CD4-positive, CD25-positive, alpha-beta regulatory T cell (primary cell): ENCODE results near the gene SRGAP3. TPM values are rescaled to one million over a fixed set of nuclear protein-coding genes. Genes with fewer than 3 reads are reported as not detected.

Experiments used
- ATAC-seq, 2 donors: fragments of 150-1000 bp; cut with Tn5 transposase; one replicate each; pipeline ENCODE4 v1.10.0; 2021; ENCODE audit warnings: low read depth in 2 of 2, moderate number of reproducible peaks in 2 of 2, moderate library complexity in 1 of 2
- DNase-seq, 3 donors: peaks; one replicate each; pipeline versions ENCODE4 v3.0.0 to v3.0.0-alpha.2; 2012 to 2022; ENCODE audit warnings: mixed read lengths in 1 of 3
- H3K27ac ChIP-seq: one replicate; pipeline ENCODE4 v1.7.0; 2013; ENCODE audit warnings: mild to moderate bottlenecking, low read length; ENCODE audit not compliant: insufficient read depth, poor library complexity, severe bottlenecking
- H3K27me3 ChIP-seq: one replicate; pipeline ENCODE4 v1.7.0; 2013; ENCODE audit warnings: low read length; ENCODE audit not compliant: control insufficient read depth, insufficient read depth
- H3K36me3 ChIP-seq: one replicate; pipeline ENCODE4 v1.7.0; 2013; ENCODE audit warnings: mild to moderate bottlenecking, low read length, moderate library complexity; ENCODE audit not compliant: control insufficient read depth, insufficient read depth
- H3K4me1 ChIP-seq: 2 replicates; pipeline ENCODE4 v1.7.0; 2013; ENCODE audit warnings: mild to moderate bottlenecking, low read length; ENCODE audit not compliant: insufficient read depth, control insufficient read depth, poor library complexity, severe bottlenecking
- H3K4me3 ChIP-seq: one replicate; pipeline ENCODE4 v1.7.0; 2013; ENCODE audit warnings: low read depth, mild to moderate bottlenecking, low read length, moderate library complexity
- H3K9me3 ChIP-seq, 2 experiments: 1 replicate in 1 of 2; 2 replicates in 1 of 2; pipeline ENCODE4 v1.7.0; 2013; ENCODE audit warnings: low read length in 2 of 2, mild to moderate bottlenecking in 1 of 2, moderate library complexity in 1 of 2; ENCODE audit not compliant: control insufficient read depth in 2 of 2
- H3K27ac Mint-ChIP-seq, 3 donors: one replicate each; pipeline ENCODE4 v1.8.0; 2020 to 2022; ENCODE audit warnings: mild to moderate bottlenecking in 3 of 3, mixed read lengths in 3 of 3, moderate library complexity in 2 of 3
- H3K27me3 Mint-ChIP-seq: one replicate; pipeline ENCODE4 v1.8.0; 2022; ENCODE audit warnings: mild to moderate bottlenecking, mixed read lengths
- H3K36me3 Mint-ChIP-seq: one replicate; pipeline ENCODE4 v1.8.0; 2020; ENCODE audit warnings: mixed read lengths
- H3K4me1 Mint-ChIP-seq, 4 donors: one replicate each; pipeline ENCODE4 v1.8.0; 2020 to 2022; ENCODE audit warnings: mixed read lengths in 4 of 4, mild to moderate bottlenecking in 1 of 4
- H3K4me3 Mint-ChIP-seq, 4 donors: one replicate each; pipeline ENCODE4 v1.8.0; 2020 to 2022; ENCODE audit warnings: mild to moderate bottlenecking in 4 of 4, mixed read lengths in 4 of 4, moderate library complexity in 3 of 4
- H3K9me3 Mint-ChIP-seq, 7 donors: one replicate each; pipeline ENCODE4 v1.8.0; 2020 to 2022; ENCODE audit warnings: mixed read lengths in 7 of 7, mild to moderate bottlenecking in 3 of 7, moderate library complexity in 2 of 7
- polyA plus RNA-seq, 4 donors: library from polyadenylated mRNA; unstranded; fragments of 300-500 nt; fragmentation: Illumina TruSeq; gene quantifications; one replicate each; pipeline ENCODE4 v1.2.3, GENCODE V29; 2021
- total RNA-seq: library from RNA; stranded (reverse); gene quantifications from one replicate; pipeline ENCODE4 v1.2.3, GENCODE V29; 2022

SRGAP3 gene
- total and polyA plus RNA-seq, 5 donors from 2014 or later, result 1.8 to 8.1 (median 2.8) TPM

DNA sequence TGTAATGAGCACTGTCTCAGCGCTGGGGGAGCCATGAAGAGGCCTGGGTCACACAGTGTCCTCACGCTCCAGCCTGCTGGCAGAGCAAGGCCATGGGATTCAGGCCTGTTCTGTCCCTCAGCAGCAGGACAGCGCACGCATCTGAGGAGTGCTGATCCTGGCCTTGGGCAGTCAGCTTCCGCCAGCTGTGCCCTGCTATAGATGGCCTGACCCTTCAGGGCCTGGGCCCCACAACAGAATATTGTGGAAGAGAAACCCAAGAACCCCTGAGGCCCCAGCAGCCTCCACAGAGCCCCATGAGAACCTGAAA, 78.6 kb downstream of the SRGAP3 start:
- peaks cover 39% of the 10 kb centered on the region for H3K4me1 ChIP-seq
- H3K4me3 ChIP-seq, result peak overlapping the region; percentile 65
- no peaks in the 10 kb centered on the region for H3K9me3 ChIP-seq
- Mint-ChIP-seq H3K9me3 (peaks cover 0 to 1% (median 0%) of the 10 kb centered on the region in 7 donors), H3K4me3 (peak overlapping the region in 1 of 4 donors; percentile 77), H3K27me3 (no peaks in the 10 kb centered on the region), H3K27ac (peak overlapping the region; percentile 72 to 93 (median 80)), H3K36me3 (no peaks in the 10 kb centered on the region), H3K4me1 (peaks cover 4 to 38% (median 21%) of the 10 kb centered on the region in 4 donors)
- H3K36me3 ChIP-seq, result no peaks in the 10 kb centered on the region
- DNase-seq (no peak), ATAC-seq (no peak)
- no peaks in the 10 kb centered on the region for H3K27me3 ChIP-seq
- peak overlapping the region; percentile 16 for H3K27ac ChIP-seq

DNA sequence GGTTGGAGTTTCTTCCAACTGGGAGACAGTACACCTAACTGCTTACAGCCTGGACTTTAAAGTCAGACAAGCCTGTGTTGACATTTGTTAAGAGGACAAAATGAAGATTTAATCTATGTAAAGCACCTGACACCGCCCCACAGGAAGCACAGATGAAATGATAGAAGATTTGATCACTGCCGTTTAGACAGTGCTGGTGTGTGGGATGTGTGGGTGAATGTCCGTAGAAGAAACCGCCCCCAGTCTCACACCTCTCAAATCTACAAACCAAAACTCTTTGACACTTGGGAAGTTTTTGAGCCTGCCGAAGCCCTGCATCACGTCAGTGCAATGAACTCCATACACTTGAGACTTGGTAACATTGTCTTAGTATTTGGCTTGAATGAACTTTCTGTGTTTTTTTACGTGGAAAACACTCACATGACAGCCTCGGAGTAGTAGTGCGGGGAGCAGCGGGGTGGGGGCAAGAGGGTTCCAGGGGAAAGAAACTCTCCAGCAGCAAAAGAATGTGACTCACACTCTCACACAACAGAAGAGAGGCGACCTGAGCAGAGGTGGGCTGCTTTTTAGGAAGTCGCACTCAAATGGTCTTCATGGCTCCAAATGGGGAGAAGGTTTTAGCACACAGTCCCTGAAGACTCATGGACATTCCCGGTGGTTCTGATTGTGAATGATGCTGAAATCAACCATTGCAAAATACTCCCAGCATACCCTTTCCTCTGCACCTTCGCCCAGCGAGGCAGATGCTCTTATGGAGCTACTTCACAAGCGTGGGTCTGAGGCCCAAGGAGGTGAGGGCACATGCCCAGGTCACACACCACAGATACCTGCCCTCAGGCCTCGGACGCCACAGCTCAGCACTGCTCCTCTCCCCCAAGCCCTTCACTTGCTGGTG, 79.2 kb downstream of the SRGAP3 start:
- peaks cover 0 to 1% (median 0%) of the 10 kb centered on the region in 7 donors for H3K9me3 Mint-ChIP-seq
- peak overlapping the region in 3 of 4 donors; percentile 77 to 85 (median 80) for H3K4me3 Mint-ChIP-seq
- H3K36me3 Mint-ChIP-seq, result no peaks in the 10 kb centered on the region
- H3K27ac Mint-ChIP-seq, result peak overlapping the region; percentile 72 to 93 (median 83)
- Histone ChIP-seq H3K9me3 (no peaks in the 10 kb centered on the region), H3K27ac (peak overlapping the region; percentile 55), H3K4me3 (peak overlapping the region; percentile 65), H3K27me3 (no peaks in the 10 kb centered on the region), H3K36me3 (no peaks in the 10 kb centered on the region), H3K4me1 (peaks cover 39% of the 10 kb centered on the region)
- H3K27me3 Mint-ChIP-seq, result no peaks in the 10 kb centered on the region
- ATAC-seq (peak; percentile 38 to 44), DNase-seq (peak in 2 of 3 donors; percentile 10 to 68)
- peaks cover 4 to 38% (median 21%) of the 10 kb centered on the region in 4 donors for H3K4me1 Mint-ChIP-seq

DNA sequence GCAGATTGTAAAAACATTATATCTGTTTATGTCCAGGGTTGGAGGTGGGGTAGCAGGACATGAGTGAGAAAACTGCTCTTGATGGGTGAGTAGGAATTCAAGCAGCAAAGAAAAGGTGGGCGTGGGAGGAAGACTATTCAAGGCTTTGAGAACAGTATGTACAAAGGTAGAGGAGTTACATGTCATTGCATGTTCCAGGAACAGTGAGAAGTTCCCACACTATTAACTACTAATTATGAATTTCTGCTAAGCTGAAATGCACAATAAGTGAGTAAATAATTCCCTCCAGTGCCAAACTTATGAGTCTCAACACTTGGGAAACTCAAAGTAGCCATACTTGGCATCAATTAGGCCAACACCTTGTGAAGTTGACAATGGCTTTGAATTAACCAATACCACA, 80.1 kb downstream of the SRGAP3 start:
- DNase-seq, result no peak
- Histone ChIP-seq H3K27me3 (no peaks in the 10 kb centered on the region), H3K4me3 (peak overlapping the region; percentile 65), H3K4me1 (peaks cover 39% of the 10 kb centered on the region), H3K36me3 (no peaks in the 10 kb centered on the region), H3K9me3 (no peaks in the 10 kb centered on the region), H3K27ac (peak overlapping the region; percentile 55)
- Mint-ChIP-seq H3K27me3 (no peaks in the 10 kb centered on the region), H3K36me3 (no peaks in the 10 kb centered on the region), H3K4me1 (peaks cover 4 to 38% (median 20%) of the 10 kb centered on the region in 4 donors), H3K9me3 (peaks cover 0 to 1% (median 0%) of the 10 kb centered on the region in 7 donors), H3K27ac (peak overlapping the region; percentile 72 to 93 (median 83)), H3K4me3 (peak overlapping the region in 3 of 4 donors; percentile 48 to 85 (median 80))
- ATAC-seq, result no peak

DNA sequence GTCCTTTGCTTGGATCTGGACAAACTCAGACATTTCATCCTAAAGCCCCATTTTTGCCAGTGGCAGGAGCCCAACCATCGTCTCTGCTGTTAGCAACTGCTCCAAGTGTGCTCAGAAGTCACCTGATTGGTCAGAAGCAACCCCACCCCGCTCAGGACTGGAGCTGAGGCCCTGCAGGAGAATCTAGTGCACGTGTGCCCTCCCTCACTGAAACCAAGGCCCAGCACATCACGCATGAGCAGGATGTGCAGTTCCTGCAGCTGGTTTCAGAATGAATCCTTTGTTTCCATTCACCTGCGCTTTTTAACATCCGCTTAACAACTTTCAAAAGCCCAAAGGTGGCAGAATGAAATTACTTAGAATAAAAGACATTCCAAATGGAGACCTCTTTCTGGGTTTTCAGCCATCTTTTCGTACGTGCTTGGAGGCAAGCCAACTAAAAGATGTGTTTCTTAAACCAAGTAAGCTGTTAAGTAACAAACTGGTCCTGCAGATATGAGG, 81.2 kb downstream of the SRGAP3 start:
- peaks cover 0 to under 1% (median 0%) of the 10 kb centered on the region in 7 donors for H3K9me3 Mint-ChIP-seq
- H3K27ac Mint-ChIP-seq, result peak overlapping the region; percentile 72 to 93 (median 83)
- Histone ChIP-seq H3K9me3 (no peaks in the 10 kb centered on the region), H3K4me1 (peaks cover 39% of the 10 kb centered on the region), H3K27ac (peak overlapping the region; percentile 63), H3K36me3 (no peaks in the 10 kb centered on the region), H3K27me3 (no peaks in the 10 kb centered on the region), H3K4me3 (peak overlapping the region; percentile 65)
- DNase-seq (peak; percentile 3 to 93 (median 51)), ATAC-seq (peak; percentile 70 to 82)
- peaks cover 0 to 31% (median 15%) of the 10 kb centered on the region in 4 donors for H3K4me1 Mint-ChIP-seq
- H3K4me3 Mint-ChIP-seq, result peak overlapping the region in 2 of 4 donors; percentile 48 to 70
- no peaks in the 10 kb centered on the region for H3K27me3 Mint-ChIP-seq
- H3K36me3 Mint-ChIP-seq, result no peaks in the 10 kb centered on the region

DNA sequence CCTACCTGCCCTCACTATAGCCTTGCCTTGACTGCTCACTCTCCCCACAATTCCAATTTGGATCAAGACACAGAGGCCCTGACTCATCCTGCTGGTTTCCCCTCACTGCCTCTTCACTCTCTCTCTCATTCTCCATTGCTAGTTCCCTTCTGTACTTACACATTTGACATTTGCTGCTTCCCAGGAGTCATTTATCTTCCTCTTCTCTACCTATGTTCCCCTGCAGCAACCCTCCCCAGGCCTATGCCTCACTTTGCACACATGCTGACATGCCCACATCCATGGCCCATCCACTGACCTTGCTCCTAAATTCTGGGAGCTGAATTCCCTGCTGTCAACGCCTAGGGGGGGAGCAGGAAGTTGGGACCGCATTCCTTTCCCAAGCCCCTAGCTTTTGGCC, 82.2 kb downstream of the SRGAP3 start:
- Mint-ChIP-seq H3K27ac (no peak overlapping the region), H3K9me3 (no peaks in the 10 kb centered on the region), H3K4me1 (peaks cover 0 to 28% (median 11%) of the 10 kb centered on the region in 4 donors), H3K4me3 (no peak overlapping the region), H3K36me3 (no peaks in the 10 kb centered on the region), H3K27me3 (no peaks in the 10 kb centered on the region)
- H3K36me3 ChIP-seq, result no peaks in the 10 kb centered on the region
- peaks cover 39% of the 10 kb centered on the region for H3K4me1 ChIP-seq
- H3K9me3 ChIP-seq, result no peaks in the 10 kb centered on the region
- H3K27me3 ChIP-seq, result no peaks in the 10 kb centered on the region
- no peak for ATAC-seq
- DNase-seq, result no peak
- no peak overlapping the region for H3K4me3 ChIP-seq
- no peak overlapping the region for H3K27ac ChIP-seq

DNA sequence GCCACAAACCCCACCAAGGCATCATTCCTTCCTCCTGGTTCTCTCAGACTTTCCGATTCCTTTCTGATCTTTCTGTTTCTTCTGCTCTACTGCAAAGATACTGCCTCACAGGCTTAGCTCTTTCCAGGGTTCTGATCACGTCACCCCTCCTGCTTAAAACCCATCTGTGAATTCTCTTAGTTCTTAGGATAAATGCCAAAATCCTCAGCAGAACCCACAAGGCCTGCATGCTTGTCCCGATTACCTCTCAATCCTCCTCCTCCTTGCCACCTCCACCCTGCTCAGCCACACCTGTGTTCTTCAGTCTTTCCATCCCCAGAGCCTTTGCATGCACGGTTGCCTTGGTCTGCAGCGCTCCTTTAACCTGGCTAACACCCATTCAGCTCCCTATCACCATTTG, 84.0 kb downstream of the SRGAP3 start:
- Histone ChIP-seq H3K27ac (no peak overlapping the region), H3K4me1 (peaks cover 27% of the 10 kb centered on the region), H3K36me3 (no peaks in the 10 kb centered on the region), H3K4me3 (no peak overlapping the region), H3K9me3 (no peaks in the 10 kb centered on the region), H3K27me3 (no peaks in the 10 kb centered on the region)
- Mint-ChIP-seq H3K27ac (no peak overlapping the region), H3K9me3 (no peaks in the 10 kb centered on the region), H3K4me3 (no peak overlapping the region), H3K36me3 (no peaks in the 10 kb centered on the region), H3K27me3 (no peaks in the 10 kb centered on the region), H3K4me1 (peaks cover 0 to 29% (median 7%) of the 10 kb centered on the region in 4 donors)
- no peak for DNase-seq
- ATAC-seq, result no peak

DNA sequence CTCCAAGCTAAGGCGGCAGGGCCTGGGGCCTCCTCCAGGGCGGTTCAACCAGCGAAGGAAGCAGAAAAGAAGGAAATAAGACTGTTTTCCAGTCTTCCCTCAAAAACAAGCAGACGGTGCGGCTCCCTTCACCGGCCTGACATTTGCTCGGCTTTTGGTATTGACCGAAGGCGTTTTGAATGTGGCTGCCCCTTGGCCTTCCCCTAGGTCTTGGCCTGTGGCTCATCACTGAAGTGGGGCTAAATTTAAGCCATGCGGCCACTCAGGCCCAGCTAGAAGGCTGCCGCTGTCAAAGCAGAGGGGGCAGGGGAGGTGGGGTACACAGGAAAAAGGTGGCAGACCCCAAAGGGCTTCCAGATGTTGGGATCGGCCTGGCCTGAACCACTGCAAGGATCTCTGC, 86.2 kb downstream of the SRGAP3 start:
- Mint-ChIP-seq H3K36me3 (no peaks in the 10 kb centered on the region), H3K4me1 (peaks cover 0 to 14% (median 2%) of the 10 kb centered on the region in 4 donors), H3K4me3 (no peak overlapping the region), H3K9me3 (no peaks in the 10 kb centered on the region), H3K27me3 (no peaks in the 10 kb centered on the region), H3K27ac (no peak overlapping the region)
- H3K27ac ChIP-seq, result no peak overlapping the region
- H3K4me3 ChIP-seq, result no peak overlapping the region
- H3K9me3 ChIP-seq, result no peaks in the 10 kb centered on the region
- no peaks in the 10 kb centered on the region for H3K27me3 ChIP-seq
- peaks cover 6% of the 10 kb centered on the region for H3K4me1 ChIP-seq
- DNase-seq (no peak), ATAC-seq (no peak)
- H3K36me3 ChIP-seq, result no peaks in the 10 kb centered on the region
